WTC11 (cell line): Measurements from ENCODE around the gene FREM1.

Experiments used
- ARID4B ChIP-seq: sonication (generic); formaldehyde crosslinking; IDR thresholded peaks from 2 replicates; pipeline ENCODE4 v1.8.0; 2023; ENCODE audit warnings: missing genetic modification reagents, mild to moderate bottlenecking, borderline replicate concordance
- CTCF ChIP-seq: fragments of 200-600 bp; IDR thresholded peaks from 2 replicates; pipeline ENCODE4 v1.8.0; 2022; ENCODE audit warnings: antibody characterized with exemption
- E2F1 ChIP-seq: sonication (generic); formaldehyde crosslinking; IDR thresholded peaks from 2 replicates; pipeline ENCODE4 v1.8.0; 2022; ENCODE audit warnings: mild to moderate bottlenecking, missing genetic modification reagents
- IRF2 ChIP-seq: sonication (generic); formaldehyde crosslinking; IDR thresholded peaks from 2 replicates; pipeline ENCODE4 v1.8.0; 2022; ENCODE audit warnings: low read depth, missing genetic modification reagents, borderline replicate concordance
- MAX ChIP-seq: sonication (generic); formaldehyde crosslinking; IDR thresholded peaks from 2 replicates; pipeline ENCODE4 v1.8.0; 2022; ENCODE audit warnings: mild to moderate bottlenecking, missing genetic modification reagents
- NR1H2 ChIP-seq: sonication (generic); formaldehyde crosslinking; IDR thresholded peaks from 2 replicates; pipeline ENCODE4 v1.9.0; 2021; ENCODE audit warnings: mild to moderate bottlenecking, moderate library complexity, missing genetic modification reagents

GRCh38 chr9:14770592-14770991 lies 139.6 kb downstream of the FREM1 start:
- TF ChIP-seq CTCF (no peak), MAX (CRISPR knock-in tag) (no peak), NR1H2 (no peak), IRF2 (CRISPR knock-in tag) (no peak), E2F1 (CRISPR knock-in tag) (no peak), ARID4B (CRISPR knock-in tag) (no peak)
